Lung (tissue), 12 donors: ENCODE measurements around the gene SEPTIN1. TPM values are rescaled to one million over a fixed set of nuclear protein-coding genes. Genes with fewer than 3 reads are reported as not detected.
A peak's percentile ranks its signal among the peaks of the same experiment; 100 is the strongest.

ENCODE experiments used
- ATAC-seq: fragments of 200-7000 bp; cut with Tn5 transposase; one replicate; pipeline ENCODE4 v1.9.1; 2020; ENCODE audit warnings: moderate number of reproducible peaks; ENCODE audit not compliant: insufficient read depth, low FRiP score
- DNase-seq, 3 donors: peaks; one replicate each; pipeline ENCODE4 v3.0.0-alpha.2; 2013 to 2017
- H3K27ac ChIP-seq, 2 donors: one replicate each; pipeline ENCODE4 v1.5.1; 2013; ENCODE audit warnings: mild to moderate bottlenecking in 2 of 2, moderate library complexity in 2 of 2, control low read depth in 1 of 2, inconsistent platforms in 1 of 2, low read depth in 1 of 2, low read length in 1 of 2
- H3K27me3 ChIP-seq, 3 donors: one replicate each; pipeline ENCODE4 v1.5.1; 2013; ENCODE audit warnings: low read length in 2 of 3; ENCODE audit not compliant: control insufficient read depth in 3 of 3, insufficient read depth in 3 of 3
- H3K36me3 ChIP-seq, 4 donors: one replicate each; pipeline ENCODE4 v1.5.1; 2013; ENCODE audit warnings: low read length in 4 of 4, mild to moderate bottlenecking in 1 of 4, moderate library complexity in 1 of 4; ENCODE audit not compliant: control insufficient read depth in 4 of 4, insufficient read depth in 4 of 4
- H3K4me1 ChIP-seq, 5 donors: one replicate each; pipeline ENCODE4 v1.5.1; 2013; ENCODE audit warnings: low read length in 5 of 5, mild to moderate bottlenecking in 2 of 5, moderate library complexity in 1 of 5; ENCODE audit not compliant: control insufficient read depth in 5 of 5, insufficient read depth in 5 of 5
- H3K4me3 ChIP-seq: one replicate; pipeline ENCODE4 v1.5.1; 2013; ENCODE audit warnings: mild to moderate bottlenecking, control low read depth, moderate library complexity
- H3K9ac ChIP-seq, 2 donors: one replicate each; pipeline ENCODE4 v1.5.1; 2013; ENCODE audit warnings: low read length in 2 of 2, control low read depth in 1 of 2; ENCODE audit not compliant: insufficient read depth in 1 of 2
- H3K9me3 ChIP-seq, 4 donors: one replicate each; pipeline ENCODE4 v1.5.1; 2013; ENCODE audit warnings: low read length in 3 of 4, mild to moderate bottlenecking in 1 of 4, moderate library complexity in 1 of 4; ENCODE audit not compliant: control insufficient read depth in 4 of 4, insufficient read depth in 3 of 4
- WGBS, 2 donors: extraction: QIAGEN DNeasy Blood & Tissue Kit; methylation state at CpG; one replicate each; pipeline ENCODE4 v1.1.7; 2013; 5-methylcytosine and 5-hydroxymethylcytosine counted together
- polyA plus RNA-seq, 2 donors: library from polyadenylated mRNA; stranded (reverse); fragments of 200-250 nt; gene quantifications; one replicate each; pipeline ENCODE4 v1.2.1, GENCODE V29; 2013
- total RNA-seq, 2 donors: library from RNA; depleted of rRNA in 1 of 2; stranded (reverse); fragments of >200 nt in 1 of 2; gene quantifications; one replicate each; pipeline ENCODE4 v1.2.1, GENCODE V29; 2014 to 2021
- TF ChIP-seq, protein P1 (sequence below): IDR thresholded peaks from 2 replicates; pipeline ENCODE4 v1.5.1; 2012; ENCODE audit warnings: mild to moderate bottlenecking; ENCODE audit errors: control extremely low read depth, extremely low read depth
- donor health status: control.
- donor health status: control.
- donor health status: Bipolar disorder and iron deficiency.
- donor health status: healthy.
- donor health status: DM: yes; HTN: yes; CAD: no.

SEPTIN1 gene
- total and polyA plus RNA-seq, 4 donors, result 3.3 to 7.3 (median 5.2) TPM

DNA sequence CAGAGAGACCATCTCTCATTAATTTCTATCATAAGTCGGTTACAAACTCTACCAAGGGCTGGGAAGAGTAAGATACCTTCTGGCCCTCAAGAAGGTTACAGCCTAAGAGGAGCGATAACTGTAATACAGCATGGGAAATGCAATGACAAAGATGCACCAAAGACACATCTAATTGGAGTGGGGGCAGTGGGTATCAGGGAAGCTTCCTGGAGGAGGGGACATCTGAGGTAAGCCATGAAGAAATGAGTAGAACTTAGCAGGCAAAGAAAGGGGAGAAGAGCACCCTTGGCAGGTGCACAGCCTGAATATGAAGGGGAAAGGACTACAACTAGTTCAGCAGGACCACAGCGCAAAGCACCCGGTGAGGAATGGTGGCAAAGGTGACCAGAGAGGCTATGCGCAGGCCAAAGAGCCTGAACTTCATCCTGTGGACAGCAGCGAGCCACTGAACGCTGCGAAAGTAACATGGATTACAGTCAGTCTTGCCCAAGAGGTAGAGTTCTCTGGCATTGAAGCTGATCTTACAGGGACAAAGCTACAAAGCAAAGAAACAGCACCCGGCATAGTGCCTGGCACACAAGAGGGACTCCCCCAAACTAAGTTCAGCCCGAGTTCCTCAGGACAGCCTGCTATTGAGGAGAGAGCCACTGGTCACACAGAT lies 14.9 kb downstream of the SEPTIN1 start:
- 64 to 79% methylated on average over 10 of the region's 10 CpGs for WGBS, 2 donors
- DNase-seq, result no peak
- H3K9me3 ChIP-seq, result no peaks in the 10 kb centered on the region
- ATAC-seq, result no peak
- H3K9ac ChIP-seq, result peak overlapping the region in 1 of 2 donors; percentile 75
- H3K27ac ChIP-seq, result peak overlapping the region in 1 of 2 donors; percentile 85
- peaks cover 6 to 35% (median 16%) of the 10 kb centered on the region in 5 donors for H3K4me1 ChIP-seq
- H3K4me3 ChIP-seq, result no peak overlapping the region
- H3K36me3 ChIP-seq, result peaks cover 0 to 19% (median 12%) of the 10 kb centered on the region in 4 donors
- TF ChIP-seq, protein P1, sequence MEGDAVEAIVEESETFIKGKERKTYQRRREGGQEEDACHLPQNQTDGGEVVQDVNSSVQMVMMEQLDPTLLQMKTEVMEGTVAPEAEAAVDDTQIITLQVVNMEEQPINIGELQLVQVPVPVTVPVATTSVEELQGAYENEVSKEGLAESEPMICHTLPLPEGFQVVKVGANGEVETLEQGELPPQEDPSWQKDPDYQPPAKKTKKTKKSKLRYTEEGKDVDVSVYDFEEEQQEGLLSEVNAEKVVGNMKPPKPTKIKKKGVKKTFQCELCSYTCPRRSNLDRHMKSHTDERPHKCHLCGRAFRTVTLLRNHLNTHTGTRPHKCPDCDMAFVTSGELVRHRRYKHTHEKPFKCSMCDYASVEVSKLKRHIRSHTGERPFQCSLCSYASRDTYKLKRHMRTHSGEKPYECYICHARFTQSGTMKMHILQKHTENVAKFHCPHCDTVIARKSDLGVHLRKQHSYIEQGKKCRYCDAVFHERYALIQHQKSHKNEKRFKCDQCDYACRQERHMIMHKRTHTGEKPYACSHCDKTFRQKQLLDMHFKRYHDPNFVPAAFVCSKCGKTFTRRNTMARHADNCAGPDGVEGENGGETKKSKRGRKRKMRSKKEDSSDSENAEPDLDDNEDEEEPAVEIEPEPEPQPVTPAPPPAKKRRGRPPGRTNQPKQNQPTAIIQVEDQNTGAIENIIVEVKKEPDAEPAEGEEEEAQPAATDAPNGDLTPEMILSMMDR, result no peak
- no peaks in the 10 kb centered on the region for H3K27me3 ChIP-seq

DNA sequence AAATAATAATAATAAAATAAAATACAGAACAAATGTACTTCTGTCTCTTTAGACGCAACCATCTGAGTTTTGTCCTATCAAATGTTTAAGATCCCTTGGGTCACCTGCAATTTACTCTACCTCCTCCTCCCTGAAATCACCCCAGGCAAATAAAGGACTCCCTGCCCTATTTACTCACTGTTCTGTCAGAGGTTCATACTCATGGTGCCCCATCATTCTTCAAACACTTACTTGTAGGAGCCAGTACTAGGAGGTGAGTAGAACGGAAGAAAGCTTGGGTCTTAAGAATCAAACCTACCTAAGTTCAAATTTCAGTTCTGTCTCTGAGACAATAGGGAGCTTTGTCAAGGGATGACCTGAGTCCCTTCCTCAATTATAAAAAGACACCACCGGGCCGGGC lies 15.8 kb downstream of the SEPTIN1 start:
- H3K36me3 ChIP-seq, result peaks cover 0 to 19% (median 12%) of the 10 kb centered on the region in 4 donors

DNA sequence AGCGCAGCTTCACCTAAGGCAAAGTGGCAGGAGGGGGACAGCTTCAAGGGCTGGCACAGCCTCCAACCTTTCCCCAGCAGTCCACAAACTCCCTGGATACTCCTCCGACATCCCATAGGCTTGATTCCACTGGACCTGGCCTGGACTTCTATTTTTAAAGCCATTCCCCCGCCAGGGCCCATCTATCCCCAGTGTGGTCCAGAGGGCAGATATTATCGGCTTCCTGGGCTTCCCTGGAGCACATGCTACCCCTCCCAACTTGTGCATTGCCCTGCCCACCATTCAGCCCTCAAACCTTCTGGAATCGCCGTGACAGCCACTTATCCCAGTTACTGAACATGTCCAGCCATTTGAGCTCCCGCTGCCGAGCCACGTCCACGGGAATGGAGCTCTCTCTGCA lies 17.2 kb downstream of the SEPTIN1 start:
- no peak for ATAC-seq
- H3K4me3 ChIP-seq, result no peak overlapping the region
- DNase-seq, result no peak
- H3K9ac ChIP-seq, result no peak overlapping the region
- H3K4me1 ChIP-seq, result peaks cover 6 to 29% (median 11%) of the 10 kb centered on the region in 5 donors
- H3K27me3 ChIP-seq, result no peaks in the 10 kb centered on the region
- TF ChIP-seq, protein P1, result no peak
- no peak overlapping the region for H3K27ac ChIP-seq
- peaks cover 0 to 19% (median 12%) of the 10 kb centered on the region in 4 donors for H3K36me3 ChIP-seq
- WGBS, 2 donors, result 89 to 91% methylated on average over 10 of the region's 10 CpGs
- no peaks in the 10 kb centered on the region for H3K9me3 ChIP-seq

More for the DNA sequence above, 15.8 kb downstream of the SEPTIN1 start:
- WGBS, 2 donors, result 85 to 86% methylated on average over 4 of the region's 4 CpGs
- H3K9me3 ChIP-seq, result no peaks in the 10 kb centered on the region
- no peak overlapping the region for H3K27ac ChIP-seq
- ATAC-seq (no peak), DNase-seq (no peak)
- TF ChIP-seq, protein P1, result no peak
- peaks cover 6 to 33% (median 14%) of the 10 kb centered on the region in 5 donors for H3K4me1 ChIP-seq
- peak overlapping the region in 1 of 2 donors; percentile 13 for H3K9ac ChIP-seq
- H3K4me3 ChIP-seq, result no peak overlapping the region
- H3K27me3 ChIP-seq, result no peaks in the 10 kb centered on the region
